Body of pancreas (tissue), 4 donors: Measurements from ENCODE around the gene TYW1.
"Not testable (repeated sequence)": the region's sequence is repeated elsewhere in the genome, so short reads cannot be mapped to it uniquely, and the experiment has no call there.

ENCODE experiments used
- CTCF ChIP-seq, 7 experiments: fragments of 450-650 bp in 4 of 7; fragments of 200-600 bp in 3 of 7; sonication (generic) in 3 of 7; IDR thresholded peaks; one replicate each; pipeline ENCODE4 v1.5.1; 2016 to 2019; ENCODE audit warnings: antibody characterized with exemption in 7 of 7
- POLR2A ChIP-seq, 3 donors: fragments of 450-650 bp; IDR thresholded peaks; one replicate each; pipeline ENCODE4 v1.6.1; 2016; ENCODE audit warnings: antibody characterized with exemption in 3 of 3, mild to moderate bottlenecking in 2 of 3

DNA sequence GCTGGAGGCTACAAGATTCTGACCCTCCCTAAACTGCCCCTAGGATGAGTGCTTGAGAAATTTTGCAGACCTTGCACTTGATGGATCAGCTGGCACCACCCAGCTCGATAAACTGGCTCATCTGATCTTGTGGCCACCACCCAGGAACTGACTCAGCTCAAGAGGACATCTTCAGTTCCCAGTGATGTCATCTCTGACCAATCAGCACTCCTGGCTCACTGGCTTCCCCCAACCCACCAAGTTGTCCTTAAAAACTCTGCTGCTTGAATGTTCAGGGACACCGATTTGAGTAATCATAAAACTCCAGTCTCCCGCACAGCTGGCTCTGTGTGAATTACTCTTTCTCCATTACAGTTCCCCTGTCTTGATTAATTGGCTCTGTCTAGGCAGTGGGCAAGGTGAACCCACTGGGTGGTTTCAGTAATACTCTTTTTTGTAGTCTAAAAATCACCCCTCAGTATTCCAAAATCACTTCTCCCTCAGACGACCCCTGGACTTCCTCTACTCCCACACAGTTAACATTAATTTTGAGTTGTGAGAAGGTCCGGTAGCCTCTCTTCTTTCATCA, 229.8 kb downstream of the TYW1 start:
- TF ChIP-seq CTCF, POLR2A (IDR thresholded peaks at IDR 0.05): not testable (repeated sequence)
